Lower leg skin (tissue), 3 donors: ENCODE data around the gene SLC7A7.
"Not testable (repeated sequence)": the region's sequence is repeated elsewhere in the genome, so short reads cannot be mapped to it uniquely, and the experiment has no call there.

ENCODE experiments used
- POLR2A ChIP-seq, 2 donors: fragments of 450-650 bp; IDR thresholded peaks; one replicate each; pipeline ENCODE4 v1.6.1; 2016 to 2017; ENCODE audit warnings: antibody characterized with exemption in 2 of 2, mild to moderate bottlenecking in 1 of 2, moderate library complexity in 1 of 2
- TF ChIP-seq, protein P1 (sequence below), 3 donors: fragments of 450-650 bp; IDR thresholded peaks; one replicate each; pipeline ENCODE4 v1.5.1; 2016; ENCODE audit warnings: antibody characterized with exemption in 3 of 3, mild to moderate bottlenecking in 3 of 3, moderate library complexity in 2 of 3

GRCh38 chr14:22852178-22852577 is 36.9 kb upstream of the SLC7A7 start:
- TF ChIP-seq POLR2A (IDR thresholded peaks at IDR 0.05) = not testable (repeated sequence)
- TF ChIP-seq, protein P1, sequence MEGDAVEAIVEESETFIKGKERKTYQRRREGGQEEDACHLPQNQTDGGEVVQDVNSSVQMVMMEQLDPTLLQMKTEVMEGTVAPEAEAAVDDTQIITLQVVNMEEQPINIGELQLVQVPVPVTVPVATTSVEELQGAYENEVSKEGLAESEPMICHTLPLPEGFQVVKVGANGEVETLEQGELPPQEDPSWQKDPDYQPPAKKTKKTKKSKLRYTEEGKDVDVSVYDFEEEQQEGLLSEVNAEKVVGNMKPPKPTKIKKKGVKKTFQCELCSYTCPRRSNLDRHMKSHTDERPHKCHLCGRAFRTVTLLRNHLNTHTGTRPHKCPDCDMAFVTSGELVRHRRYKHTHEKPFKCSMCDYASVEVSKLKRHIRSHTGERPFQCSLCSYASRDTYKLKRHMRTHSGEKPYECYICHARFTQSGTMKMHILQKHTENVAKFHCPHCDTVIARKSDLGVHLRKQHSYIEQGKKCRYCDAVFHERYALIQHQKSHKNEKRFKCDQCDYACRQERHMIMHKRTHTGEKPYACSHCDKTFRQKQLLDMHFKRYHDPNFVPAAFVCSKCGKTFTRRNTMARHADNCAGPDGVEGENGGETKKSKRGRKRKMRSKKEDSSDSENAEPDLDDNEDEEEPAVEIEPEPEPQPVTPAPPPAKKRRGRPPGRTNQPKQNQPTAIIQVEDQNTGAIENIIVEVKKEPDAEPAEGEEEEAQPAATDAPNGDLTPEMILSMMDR (IDR thresholded peaks at IDR 0.05) = not testable (repeated sequence)
